C4-2B (cell line): ENCODE data around the gene FAM169A.
"Not testable (repeated sequence)": the region's sequence is repeated elsewhere in the genome, so short reads cannot be mapped to it uniquely, and the experiment has no call there.

ENCODE experiments used
- CTCF ChIP-seq: fragments of 450-650 bp; conservative IDR thresholded peaks from 2 replicates; pipeline ENCODE4 v1.5.1; 2017; ENCODE audit warnings: mild to moderate bottlenecking
- ZFX ChIP-seq: fragments of 450-650 bp; IDR thresholded peaks from 2 replicates; pipeline ENCODE4 v1.6.1; 2017

DNA sequence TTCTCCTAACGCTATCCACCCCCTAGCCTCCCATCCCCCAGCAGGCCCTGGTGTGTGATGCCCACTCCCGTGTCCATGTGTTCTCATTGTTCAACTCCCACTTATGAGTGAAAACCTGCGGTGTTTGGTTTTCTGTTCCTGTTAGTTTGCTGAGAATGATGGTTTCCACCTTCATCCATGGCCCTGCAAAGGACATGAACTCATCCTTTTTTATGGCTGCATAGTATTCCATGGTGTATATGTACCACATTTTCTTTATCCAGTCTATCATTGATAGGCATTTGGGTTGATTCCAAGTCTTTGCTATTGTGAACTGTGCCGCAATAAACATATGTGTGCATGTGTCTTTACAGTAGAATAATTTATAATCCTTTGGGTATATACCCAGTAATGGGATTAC, 38.5 kb upstream of the FAM169A start:
- TF ChIP-seq CTCF, ZFX: not testable (repeated sequence)
